Duodenal mucosa (tissue), 2 donors: ENCODE data around the gene DPP10.

ENCODE experiments used
- H3K27ac ChIP-seq: one replicate; pipeline ENCODE4 v1.7.0; 2013; ENCODE audit warnings: low read depth, low read length
- H3K27me3 ChIP-seq, 2 donors: one replicate each; pipeline ENCODE4 v1.7.0; 2013; ENCODE audit warnings: low read length in 2 of 2, control low read depth in 1 of 2; ENCODE audit not compliant: insufficient read depth in 2 of 2, control insufficient read depth in 1 of 2
- H3K36me3 ChIP-seq, 2 donors: one replicate each; pipeline ENCODE4 v1.7.0; 2013; ENCODE audit warnings: low read length in 2 of 2, control low read depth in 1 of 2; ENCODE audit not compliant: insufficient read depth in 2 of 2, control insufficient read depth in 1 of 2
- H3K4me1 ChIP-seq, 2 donors: one replicate each; pipeline ENCODE4 v1.7.0; 2013; ENCODE audit warnings: low read length in 2 of 2, control low read depth in 1 of 2; ENCODE audit not compliant: insufficient read depth in 2 of 2, control insufficient read depth in 1 of 2
- H3K4me3 ChIP-seq, 2 donors: one replicate each; pipeline ENCODE4 v1.7.0; 2013; ENCODE audit warnings: low read length in 2 of 2, low read depth in 1 of 2
- H3K9ac ChIP-seq, 2 donors: one replicate each; pipeline ENCODE4 v1.7.0; 2013; ENCODE audit warnings: low read length in 2 of 2, low read depth in 1 of 2
- H3K9me3 ChIP-seq, 2 donors: one replicate each; pipeline ENCODE4 v1.7.0; 2013; ENCODE audit warnings: low read length in 2 of 2, control low read depth in 1 of 2; ENCODE audit not compliant: control insufficient read depth in 1 of 2

DPP10 gene

DNA sequence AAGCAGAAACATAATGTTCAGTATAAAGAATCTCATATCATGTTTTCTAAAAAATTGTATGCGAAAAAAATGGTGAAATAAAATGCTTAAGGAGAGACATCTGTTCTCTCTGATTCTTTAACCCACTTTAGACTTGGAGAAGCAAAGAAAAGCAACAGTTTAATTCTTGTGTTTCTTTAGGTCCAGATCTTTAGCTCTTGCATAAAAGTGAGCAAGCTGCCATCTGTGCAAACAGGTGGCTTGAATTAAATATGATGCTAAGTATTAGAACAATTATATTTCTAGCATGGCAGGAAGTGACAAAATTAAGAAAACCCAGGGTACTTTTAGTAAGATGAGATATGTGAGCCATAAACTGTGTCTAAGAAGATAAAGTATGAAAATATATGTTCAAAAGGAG is 1038.3 kb downstream of the DPP10 start:
- H3K27ac ChIP-seq: no peak overlapping the region
- H3K9ac ChIP-seq: no peak overlapping the region
- H3K27me3 ChIP-seq: no peaks in the 10 kb centered on the region
- H3K36me3 ChIP-seq: no peaks in the 10 kb centered on the region
- H3K4me1 ChIP-seq: no peaks in the 10 kb centered on the region
- H3K9me3 ChIP-seq: peaks cover 0 to 5% of the 10 kb centered on the region in 2 donors
- no peak overlapping the region for H3K4me3 ChIP-seq

DNA sequence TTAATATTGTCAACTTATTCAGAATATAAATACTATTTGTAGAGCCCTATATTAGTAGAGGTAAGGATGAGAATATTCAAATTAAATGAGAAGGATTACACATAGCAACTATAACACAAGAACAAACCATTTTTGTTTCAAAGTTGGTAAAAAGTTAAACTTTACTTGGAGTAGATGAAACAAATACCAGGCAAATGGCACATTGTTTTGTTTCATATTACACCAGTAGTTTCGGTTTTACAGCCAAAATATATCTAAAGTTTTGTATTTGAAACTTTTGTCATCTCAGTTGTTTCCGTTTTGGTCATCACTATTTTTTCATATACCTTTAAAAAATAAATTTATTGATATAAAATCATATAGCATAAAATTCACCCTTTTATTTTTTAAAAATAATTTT is 1039.4 kb downstream of the DPP10 start:
- no peak overlapping the region for H3K27ac ChIP-seq
- no peaks in the 10 kb centered on the region for H3K36me3 ChIP-seq
- no peak overlapping the region for H3K4me3 ChIP-seq
- no peak overlapping the region for H3K9ac ChIP-seq
- no peaks in the 10 kb centered on the region for H3K27me3 ChIP-seq
- H3K4me1 ChIP-seq: no peaks in the 10 kb centered on the region
- H3K9me3 ChIP-seq: no peaks in the 10 kb centered on the region

DNA sequence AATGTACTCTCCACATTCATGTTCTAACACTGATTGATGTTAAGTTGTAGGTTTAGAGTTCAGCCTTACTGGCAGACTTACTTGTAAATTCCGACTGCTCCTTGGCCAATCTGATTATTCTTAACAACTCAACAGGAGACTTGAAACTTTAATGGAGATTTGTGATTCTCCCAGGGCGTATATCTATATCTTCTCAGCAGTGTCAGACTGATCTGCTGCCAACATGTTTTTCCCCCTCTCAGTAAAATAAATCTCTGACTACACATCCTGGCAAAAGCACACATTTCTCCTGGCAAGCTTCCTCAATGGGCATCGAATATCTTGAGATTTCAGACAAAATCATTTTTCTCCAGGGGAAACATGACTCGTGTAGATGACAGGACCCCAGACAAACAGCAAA is 1041.2 kb downstream of the DPP10 start:
- Histone ChIP-seq H3K27me3 (no peaks in the 10 kb centered on the region), H3K9me3 (no peaks in the 10 kb centered on the region), H3K36me3 (no peaks in the 10 kb centered on the region), H3K27ac (no peak overlapping the region), H3K4me3 (no peak overlapping the region), H3K4me1 (no peaks in the 10 kb centered on the region), H3K9ac (no peak overlapping the region)

DNA sequence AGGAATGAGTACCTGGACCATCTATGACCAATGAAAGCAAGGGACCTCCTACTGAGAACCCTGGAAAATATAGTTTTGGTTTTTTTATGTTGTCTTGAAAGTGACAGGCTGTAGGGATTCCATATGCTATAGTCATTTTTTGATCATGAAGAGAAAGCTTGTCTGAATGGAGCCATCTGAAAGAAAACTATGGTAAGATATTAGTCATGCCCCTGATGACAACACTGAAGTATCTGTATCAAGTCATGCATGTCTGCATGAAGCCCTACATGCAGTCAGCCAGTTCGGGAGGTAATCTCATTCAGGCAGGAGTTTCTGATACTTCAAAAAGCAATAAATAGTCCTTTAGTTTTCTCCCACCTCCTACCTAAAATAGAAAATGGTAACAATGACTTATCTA is 1042.0 kb downstream of the DPP10 start:
- Histone ChIP-seq H3K4me3 (no peak overlapping the region), H3K9ac (no peak overlapping the region), H3K27ac (no peak overlapping the region), H3K4me1 (no peaks in the 10 kb centered on the region), H3K9me3 (peaks cover 0 to 6% of the 10 kb centered on the region in 2 donors), H3K36me3 (no peaks in the 10 kb centered on the region), H3K27me3 (no peaks in the 10 kb centered on the region)

DNA sequence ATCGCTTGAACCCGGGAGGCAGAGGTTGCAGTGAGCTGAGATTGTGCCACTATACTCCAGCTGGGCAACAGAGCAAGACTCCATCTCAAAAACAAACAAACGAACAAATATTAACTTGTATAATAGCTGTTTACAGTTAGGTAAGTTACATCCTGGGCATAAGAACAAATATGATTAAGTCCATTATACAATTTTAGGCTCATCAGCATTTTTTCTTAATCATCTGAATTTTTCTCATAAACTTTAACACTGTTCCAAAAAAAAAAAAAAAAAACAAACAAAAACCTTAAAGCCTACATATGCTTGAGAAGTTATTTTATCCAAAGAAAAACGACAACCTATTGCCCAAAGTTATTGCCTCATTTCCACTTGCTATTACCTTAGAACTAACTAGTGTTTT is 1042.5 kb downstream of the DPP10 start:
- Histone ChIP-seq H3K9me3 (peaks cover 0 to 6% of the 10 kb centered on the region in 2 donors), H3K9ac (no peak overlapping the region), H3K4me3 (no peak overlapping the region), H3K36me3 (no peaks in the 10 kb centered on the region), H3K27me3 (no peaks in the 10 kb centered on the region), H3K27ac (no peak overlapping the region), H3K4me1 (no peaks in the 10 kb centered on the region)

DNA sequence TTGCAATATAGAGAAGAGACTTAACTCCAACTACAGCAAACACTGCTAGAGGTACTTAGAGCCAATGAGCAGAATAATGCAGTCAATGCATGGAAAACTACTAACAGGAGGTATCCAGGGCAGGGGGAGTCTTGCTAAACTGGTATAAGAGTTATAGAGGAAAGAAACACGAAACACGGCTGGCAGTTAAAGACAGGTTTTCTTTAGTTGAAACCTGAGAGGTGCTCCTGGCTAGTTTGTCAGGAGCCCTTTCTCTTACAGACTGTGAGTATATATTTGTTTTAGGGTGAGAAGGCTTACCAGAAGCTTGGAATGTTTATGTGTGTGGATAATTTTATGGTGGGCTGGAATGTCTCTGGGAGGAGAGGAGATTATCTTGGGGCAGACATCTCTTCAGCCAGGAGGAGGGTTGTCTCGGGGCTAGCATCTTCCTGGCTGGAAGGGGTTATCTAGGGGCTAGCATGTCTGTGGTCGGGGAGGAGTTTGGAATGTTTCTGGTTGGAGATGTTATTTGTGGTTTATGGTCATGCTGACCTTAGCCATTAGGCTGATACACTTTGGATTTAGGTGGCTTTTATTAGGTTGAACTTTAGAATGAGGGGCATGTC is 1048.8 kb downstream of the DPP10 start:
- Histone ChIP-seq H3K9ac (no peak overlapping the region), H3K4me1 (no peaks in the 10 kb centered on the region), H3K9me3 (peaks cover 0 to 6% of the 10 kb centered on the region in 2 donors), H3K4me3 (no peak overlapping the region), H3K27me3 (no peaks in the 10 kb centered on the region), H3K36me3 (no peaks in the 10 kb centered on the region), H3K27ac (no peak overlapping the region)

DNA sequence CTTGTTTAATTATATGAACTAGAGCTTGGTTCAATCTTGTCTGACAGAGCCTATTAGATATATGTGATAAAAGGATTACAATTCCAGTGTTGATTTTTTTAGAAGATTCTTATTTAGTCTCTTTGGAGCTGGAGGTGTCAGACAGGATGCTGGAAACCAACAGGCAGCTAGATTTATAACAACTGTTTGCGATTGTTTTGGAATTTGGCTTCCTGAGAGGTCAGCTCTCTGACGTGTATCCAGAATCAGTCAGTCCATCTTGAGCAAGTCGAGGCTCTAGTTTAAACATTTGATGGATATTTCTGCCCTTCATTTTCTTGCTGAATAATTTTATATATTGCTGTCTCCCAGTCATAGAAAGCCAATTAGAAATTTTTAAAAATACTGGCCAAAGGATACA is 1062.9 kb downstream of the DPP10 start:
- no peaks in the 10 kb centered on the region for H3K27me3 ChIP-seq
- H3K27ac ChIP-seq: no peak overlapping the region
- no peak overlapping the region for H3K4me3 ChIP-seq
- H3K4me1 ChIP-seq: no peaks in the 10 kb centered on the region
- no peaks in the 10 kb centered on the region for H3K9me3 ChIP-seq
- H3K36me3 ChIP-seq: no peaks in the 10 kb centered on the region
- H3K9ac ChIP-seq: no peak overlapping the region

DNA sequence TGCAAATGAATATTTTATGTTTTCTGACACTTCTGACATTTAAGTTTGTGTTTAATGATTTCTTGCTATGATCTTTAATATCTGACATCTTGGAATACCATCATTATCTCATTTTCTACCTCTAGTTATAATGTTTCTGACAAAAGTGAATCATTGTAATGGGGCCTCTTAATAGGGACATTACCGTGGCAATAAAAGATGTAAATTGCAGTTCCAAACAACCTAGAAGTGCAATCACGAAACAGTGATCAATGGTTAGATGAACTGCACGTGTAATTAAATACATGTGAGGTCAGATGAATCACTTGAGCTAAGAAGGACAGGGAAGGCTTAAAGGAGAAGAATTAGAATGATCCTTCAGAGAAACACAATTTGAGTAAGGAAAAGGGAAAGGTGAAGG is 1078.3 kb downstream of the DPP10 start:
- Histone ChIP-seq H3K27ac (no peak overlapping the region), H3K36me3 (no peaks in the 10 kb centered on the region), H3K4me1 (no peaks in the 10 kb centered on the region), H3K27me3 (no peaks in the 10 kb centered on the region), H3K9ac (no peak overlapping the region), H3K9me3 (no peaks in the 10 kb centered on the region), H3K4me3 (no peak overlapping the region)

DNA sequence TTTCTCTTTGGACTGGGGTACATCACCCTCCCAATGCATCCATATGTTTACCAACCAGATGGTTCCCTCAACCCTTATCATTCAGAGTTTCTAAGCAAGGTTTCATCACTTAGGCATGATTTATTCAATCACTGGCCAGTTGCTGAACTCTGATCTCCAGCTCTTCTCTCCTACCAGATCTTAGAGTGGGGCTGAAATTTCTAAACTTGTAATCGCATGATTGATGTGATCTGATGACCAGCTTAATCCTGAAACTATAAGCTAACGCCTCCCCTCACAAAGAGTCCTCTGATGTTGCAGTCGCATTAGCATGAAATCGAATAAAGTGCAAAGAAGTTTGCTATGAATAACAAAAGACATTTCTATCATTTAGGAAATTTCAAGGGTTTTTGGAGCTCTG is 1082.0 kb downstream of the DPP10 start:
- Histone ChIP-seq H3K36me3 (no peaks in the 10 kb centered on the region), H3K27me3 (no peaks in the 10 kb centered on the region)

DNA sequence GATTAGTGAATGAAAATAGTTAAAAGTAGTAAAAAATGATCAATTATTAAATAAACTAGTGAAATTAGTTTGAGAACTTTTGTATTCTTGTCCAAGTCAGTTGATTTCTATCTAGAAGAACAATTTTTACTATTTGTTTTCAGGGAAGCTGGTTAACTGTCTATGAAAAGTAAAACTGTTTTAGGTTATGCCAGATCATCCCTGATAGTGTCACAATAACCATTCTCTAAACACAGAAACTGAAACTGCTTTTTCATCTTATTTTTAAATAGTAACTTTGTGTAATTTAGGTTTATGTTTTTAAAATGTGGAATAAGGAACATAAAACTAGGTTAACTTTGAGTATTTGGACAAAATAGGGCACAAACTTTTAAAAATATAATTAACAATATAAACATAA is 1087.2 kb downstream of the DPP10 start:
- Histone ChIP-seq H3K9ac (no peak overlapping the region), H3K9me3 (no peaks in the 10 kb centered on the region), H3K4me3 (no peak overlapping the region), H3K27me3 (no peaks in the 10 kb centered on the region), H3K36me3 (no peaks in the 10 kb centered on the region), H3K4me1 (no peaks in the 10 kb centered on the region), H3K27ac (no peak overlapping the region)

More for the DNA sequence above, 1082.0 kb downstream of the DPP10 start:
- no peaks in the 10 kb centered on the region for H3K4me1 ChIP-seq
- no peak overlapping the region for H3K9ac ChIP-seq
- H3K27ac ChIP-seq: no peak overlapping the region
- H3K4me3 ChIP-seq: no peak overlapping the region
- no peaks in the 10 kb centered on the region for H3K9me3 ChIP-seq

DNA sequence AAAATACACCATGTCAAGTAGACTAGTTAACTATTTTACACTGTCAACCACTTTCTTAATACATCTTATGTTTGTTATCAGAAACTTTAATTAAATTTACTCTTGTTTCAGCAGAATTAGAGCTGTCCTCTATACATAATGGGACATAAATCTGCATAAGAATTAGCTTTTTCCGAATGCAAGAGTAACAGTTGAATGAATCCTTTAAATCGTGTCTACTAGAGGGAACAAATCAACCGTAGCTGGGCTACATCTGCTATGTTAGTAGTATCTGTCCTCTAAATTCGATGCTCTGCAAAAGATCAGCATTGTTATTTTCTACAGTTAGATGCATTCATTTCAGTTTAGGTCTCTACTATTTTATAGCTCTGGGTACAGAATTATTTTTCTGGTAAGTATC is 1090.6 kb downstream of the DPP10 start:
- H3K4me1 ChIP-seq: no peaks in the 10 kb centered on the region
- H3K9me3 ChIP-seq: peaks cover 0 to 3% of the 10 kb centered on the region in 2 donors
- H3K9ac ChIP-seq: no peak overlapping the region
- H3K4me3 ChIP-seq: no peak overlapping the region
- no peak overlapping the region for H3K27ac ChIP-seq
- no peaks in the 10 kb centered on the region for H3K27me3 ChIP-seq
- no peaks in the 10 kb centered on the region for H3K36me3 ChIP-seq
